Upper lobe of left lung (tissue), 4 donors: ENCODE measurements around the gene BMPR1B.

Experiments used
- CTCF ChIP-seq, 6 experiments: fragments of 450-650 bp in 4 of 6; fragments of 200-600 bp in 2 of 6; sonication (generic) in 2 of 6; IDR thresholded peaks; one replicate each; pipeline ENCODE4 v1.5.1; 2016 to 2019; ENCODE audit warnings: antibody characterized with exemption in 6 of 6
- EP300 ChIP-seq, 4 donors: sonication (generic); formaldehyde crosslinking; IDR thresholded peaks; one replicate each; pipeline ENCODE4 v1.5.1; 2017; ENCODE audit warnings: antibody characterized with exemption in 4 of 4, control low read depth in 2 of 4
- POLR2A ChIP-seq, 4 donors: fragments of 450-650 bp; IDR thresholded peaks; one replicate each; pipeline ENCODE4 v1.5.1; 2016 to 2017; ENCODE audit warnings: antibody characterized with exemption in 4 of 4, mild to moderate bottlenecking in 2 of 4

- no peak for TF ChIP-seq CTCF (IDR thresholded peaks at IDR 0.05)
- no peak for TF ChIP-seq POLR2A (IDR thresholded peaks at IDR 0.05)
- TF ChIP-seq EP300 (IDR thresholded peaks at IDR 0.05) = no peak
These were observed 405.1 kb downstream of the BMPR1B start for GRCh38 chr4:95162867-95163266.
